Testis (tissue), 3 donors: Measurements from ENCODE around the gene TNRC6C. TPM values are rescaled to one million over a fixed set of nuclear protein-coding genes. Genes with fewer than 3 reads are reported as not detected.
A peak's percentile ranks its signal among the peaks of the same experiment; 100 is the strongest.
"Not testable (repeated sequence)": the region's sequence is repeated elsewhere in the genome, so short reads cannot be mapped to it uniquely, and the experiment has no call there.

Experiments
- DNase-seq: peaks from one replicate; pipeline ENCODE4 v3.0.0-alpha.2; 2019
- H3K27ac ChIP-seq, 2 donors: fragments of 200-600 bp; sonication (generic); one replicate each; pipeline ENCODE4 v1.5.1; 2019
- H3K27me3 ChIP-seq: fragments of 200-600 bp; sonication (generic); one replicate; pipeline ENCODE4 v1.5.1; 2019
- H3K36me3 ChIP-seq: fragments of 200-600 bp; sonication (generic); one replicate; pipeline ENCODE4 v1.5.1; 2017; ENCODE audit warnings: low read depth; ENCODE audit errors: missing control alignments
- H3K4me1 ChIP-seq: fragments of 200-600 bp; sonication (generic); one replicate; pipeline ENCODE4 v1.5.1; 2019
- H3K4me3 ChIP-seq, 2 donors: fragments of 200-600 bp; sonication (generic); one replicate each; pipeline ENCODE4 v1.5.1; 2017 to 2019
- H3K9me3 ChIP-seq: fragments of 200-600 bp; sonication (generic); one replicate; pipeline ENCODE4 v1.5.1; 2017
- CTCF ChIP-seq, 3 experiments: fragments of 450-650 bp in 2 of 3; fragments of 200-600 bp in 1 of 3; sonication (generic) in 1 of 3; IDR thresholded peaks; one replicate each; pipeline ENCODE4 v1.5.1; 2016 to 2019; ENCODE audit warnings: antibody characterized with exemption in 3 of 3, mild to moderate bottlenecking in 2 of 3, moderate library complexity in 1 of 3
- POLR2A ChIP-seq: fragments of 450-650 bp; IDR thresholded peaks from one replicate; pipeline ENCODE4 v1.6.1; 2017; ENCODE audit warnings: antibody characterized with exemption, mild to moderate bottlenecking, moderate library complexity
- WGBS, 2 donors: methylation state at CpG; one replicate each; pipeline ENCODE4 v1.1.5; 2018; 5-methylcytosine and 5-hydroxymethylcytosine counted together
- intact Hi-C: fragments of 100-400 bp; cut with DNase I; formaldehyde crosslinking; loops from one replicate; pipeline ENCODE4 v1.15.1; 2023; ENCODE audit warnings: low total_unique reads
- polyA plus RNA-seq: library from polyadenylated mRNA; stranded (reverse); fragments of 350-450 nt; fragmentation: Illumina TruSeq; extraction: RNeasy Lipid Tissue Mini Kit (QIAGEN cat#74804); gene quantifications from one replicate; pipeline ENCODE4 v1.2.3, GENCODE V29; 2014; ENCODE audit warnings: low read depth, low replicate concordance; ENCODE audit not compliant: insufficient read depth
- total RNA-seq, 2 donors: library from RNA; depleted of rRNA; stranded (reverse); fragments of >200 nt; gene quantifications; one replicate each; pipeline ENCODE4 v1.2.3, GENCODE V29; 2016

The TNRC6C gene
- total and polyA plus RNA-seq, 3 donors from 2014 or later, result 26.2 to 35.6 (median 27.4) TPM

- H3K4me1 ChIP-seq, result no peaks in the 10 kb centered on the region
- H3K27ac ChIP-seq, result no peak overlapping the region
- H3K9me3 ChIP-seq, result no peaks in the 10 kb centered on the region
- H3K4me3 ChIP-seq, result no peak overlapping the region
- no peaks in the 10 kb centered on the region for H3K27me3 ChIP-seq
- no peaks in the 10 kb centered on the region for H3K36me3 ChIP-seq
- intact Hi-C loops, result no loop called here
- TF ChIP-seq POLR2A (no peak), CTCF (IDR thresholded peaks at IDR 0.05) (no peak)
- whole genome bisulfite sequencing, 2 donors, result 72 to 89% methylated on average over 8 to 9 of the region's 9 CpGs
- DNase-seq, result no peak
These were observed 177.5 kb downstream of the TNRC6C start for GRCh38 chr17:78135858-78136500.

- H3K4me1 ChIP-seq, result no peaks in the 10 kb centered on the region
- intact Hi-C loops, result no loop called here
- H3K27me3 ChIP-seq, result no peaks in the 10 kb centered on the region
- no peak overlapping the region for H3K27ac ChIP-seq
- H3K9me3 ChIP-seq, result no peaks in the 10 kb centered on the region
- TF ChIP-seq POLR2A (no peak), CTCF (IDR thresholded peaks at IDR 0.05) (peak; percentile 1 to 24 (median 6))
- DNase-seq, result no peak
- no peaks in the 10 kb centered on the region for H3K36me3 ChIP-seq
- 77 to 83% methylated on average over 21 to 26 of the region's 26 CpGs for WGBS, 2 donors
- no peak overlapping the region for H3K4me3 ChIP-seq
These were observed 179.1 kb downstream of the TNRC6C start for GRCh38 chr17:78137392-78138203.

- intact Hi-C loops, result no loop called here
- TF ChIP-seq POLR2A (no peak), CTCF (IDR thresholded peaks at IDR 0.05) (no peak)
- no peaks in the 10 kb centered on the region for H3K9me3 ChIP-seq
- H3K27ac ChIP-seq, result no peak overlapping the region
- DNase-seq, result no peak
- H3K4me1 ChIP-seq, result no peaks in the 10 kb centered on the region
- H3K27me3 ChIP-seq, result no peaks in the 10 kb centered on the region
- WGBS, 2 donors, result 84 to 93% methylated on average over 12 to 14 of the region's 17 CpGs
- H3K36me3 ChIP-seq, result no peaks in the 10 kb centered on the region
- no peak overlapping the region for H3K4me3 ChIP-seq
These were observed 179.9 kb downstream of the TNRC6C start for GRCh38 chr17:78138204-78139060.

- H3K36me3 ChIP-seq, H3K27ac ChIP-seq, DNase-seq, intact Hi-C loops, H3K9me3 ChIP-seq, H3K27me3 ChIP-seq: not testable (repeated sequence)
- H3K4me3 ChIP-seq, result peak overlapping the region in 1 of 2 donors; percentile 50
- WGBS, 2 donors, result 78 to 82% methylated on average over 12 of the region's 12 CpGs
- H3K4me1 ChIP-seq, result peaks cover 12% of the 10 kb centered on the region
These were observed 181.3 kb downstream of the TNRC6C start for GRCh38 chr17:78139861-78140168.
